PC-9 (cell line): ENCODE data around the gene GPI. TPM values are rescaled to one million over a fixed set of nuclear protein-coding genes. Genes with fewer than 3 reads are reported as not detected.

Experiments used
- BruUV-seq: library from RNA; stranded (reverse); fragments of 400-500 nt; replicated peaks from 2 replicates; lab custom pipeline; 2021; lab: Mats Ljungman, UMichigan
- CTCF ChIA-PET: fragments of 300-600 bp; sonication (Branson Sonifier 250); formaldehyde crosslinking; loops from one replicate; lab custom pipeline; 2022; ENCODE audit warnings: antibody characterized with exemption; lab: Charles Lee
- POLR2A ChIA-PET: fragments of 300-600 bp; sonication (Branson Sonifier 250); formaldehyde crosslinking; loops from one replicate; lab custom pipeline; 2022; ENCODE audit warnings: antibody characterized with exemption; ENCODE audit not compliant: unreplicated experiment; lab: Charles Lee
- DNase-seq, 2 experiments: peaks; one replicate each; pipeline versions ENCODE4 v3.0.0 to v3.0.0-alpha.2; 2015 to 2022; ENCODE audit warnings: mixed read lengths in 1 of 2
- H2AFZ ChIP-seq: fragments of 200-600 bp; sonication (generic); 2 replicates; pipeline ENCODE4 v1.8.1; 2017; ENCODE audit warnings: antibody characterized with exemption
- H3F3A ChIP-seq: fragments of 200-600 bp; sonication (generic); 2 replicates; pipeline ENCODE4 v1.8.1; 2017; ENCODE audit warnings: antibody characterized with exemption, mild to moderate bottlenecking, low read depth; ENCODE audit not compliant: insufficient read depth
- H3K27ac ChIP-seq: fragments of 200-600 bp; sonication (generic); 2 replicates; pipeline ENCODE4 v1.6.1; 2016; ENCODE audit warnings: mixed run types
- H3K27me3 ChIP-seq: fragments of 200-600 bp; sonication (generic); 2 replicates; pipeline ENCODE4 v1.6.1; 2016; ENCODE audit warnings: low read depth, mixed run types; ENCODE audit not compliant: insufficient read depth
- H3K36me3 ChIP-seq: fragments of 200-600 bp; sonication (generic); 2 replicates; pipeline ENCODE4 v1.6.1; 2016; ENCODE audit warnings: low read depth, mixed run types
- H3K4me1 ChIP-seq: fragments of 200-600 bp; sonication (generic); replicated peaks from 2 replicates; pipeline ENCODE4 v1.6.1; 2016; ENCODE audit warnings: mixed run types; ENCODE audit not compliant: insufficient read depth
- H3K4me2 ChIP-seq: fragments of 200-600 bp; sonication (generic); 2 replicates; pipeline ENCODE4 v1.6.1; 2017; ENCODE audit warnings: mixed run types
- H3K4me3 ChIP-seq: fragments of 200-600 bp; sonication (generic); 2 replicates; pipeline ENCODE4 v1.6.1; 2016; ENCODE audit warnings: mixed run types
- H3K79me2 ChIP-seq: fragments of 200-600 bp; sonication (generic); 2 replicates; pipeline ENCODE4 v1.6.1; 2017; ENCODE audit warnings: low read depth, mixed run types
- H3K9me2 ChIP-seq: fragments of 200-600 bp; sonication (generic); 2 replicates; pipeline ENCODE4 v1.8.1; 2017; ENCODE audit warnings: mild to moderate bottlenecking; ENCODE audit not compliant: insufficient read depth
- H3K9me3 ChIP-seq: fragments of 200-600 bp; sonication (generic); 2 replicates; pipeline ENCODE4 v1.8.1; 2016; ENCODE audit warnings: low read depth; ENCODE audit not compliant: insufficient read depth
- H4K20me1 ChIP-seq: fragments of 200-600 bp; sonication (generic); 2 replicates; pipeline ENCODE4 v1.8.1; 2017; ENCODE audit not compliant: insufficient read depth
- EZH2 ChIP-seq: fragments of 200-600 bp; sonication (generic); IDR thresholded peaks from 2 replicates; pipeline ENCODE4 v1.8.0; 2017; ENCODE audit warnings: antibody characterized with exemption, low read depth
- intact Hi-C: fragments of 100-400 bp; cut with micrococcal nuclease; formaldehyde crosslinking; loops from one replicate; pipeline ENCODE4 v1.10.0; 2022; ENCODE audit not compliant: unreplicated experiment
- total RNA-seq: library from RNA; stranded (reverse); gene quantifications from 2 replicates; pipeline ENCODE4 v1.2.3, GENCODE V29; 2021
- TF ChIP-seq, protein P1 (sequence below): fragments of 200-600 bp; sonication (generic); conservative IDR thresholded peaks from 2 replicates; pipeline ENCODE4 v1.6.1; 2017; ENCODE audit warnings: mixed run types, antibody characterized with exemption, mild to moderate bottlenecking, moderate library complexity

GPI gene
- total RNA-seq, 1 experiment from 2014 or later = 522 TPM

DNA sequence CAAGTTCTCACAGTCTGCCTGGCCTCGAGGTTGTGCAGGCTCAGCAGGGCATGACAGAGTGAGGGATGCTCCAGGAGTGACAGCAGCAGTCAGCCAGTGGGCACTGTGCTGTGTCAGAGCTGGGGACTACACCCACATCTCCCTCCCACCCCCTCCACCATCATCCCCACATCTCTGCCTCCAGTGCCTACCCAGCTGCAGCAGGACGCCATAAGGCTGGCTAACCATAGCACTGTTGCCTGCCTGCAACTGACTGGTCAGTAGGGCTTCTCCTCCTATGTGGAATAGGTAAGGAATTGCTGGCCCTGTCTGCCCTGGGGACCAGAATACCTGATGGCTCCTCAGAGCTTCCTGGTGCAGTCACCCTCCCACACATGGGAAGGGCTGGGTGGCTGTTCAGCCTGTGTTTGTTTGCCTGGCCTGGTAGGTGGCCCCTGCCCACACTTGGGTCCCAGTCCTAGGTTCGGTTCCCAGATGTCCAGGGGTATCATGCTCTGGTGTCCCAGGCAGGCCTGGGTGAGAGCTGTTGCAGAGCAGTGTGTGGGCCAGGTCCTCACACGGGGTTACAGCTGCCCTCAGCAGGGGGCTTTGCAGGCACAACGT, 15.7 kb downstream of the GPI start:
- Histone ChIP-seq H3K79me2 (no peaks in the 10 kb centered on the region), H3F3A (no peaks in the 10 kb centered on the region), H3K27me3 (no peaks in the 10 kb centered on the region), H2AFZ (no peak overlapping the region), H3K9me3 (no peaks in the 10 kb centered on the region), H3K4me1 (no peaks in the 10 kb centered on the region), H4K20me1 (no peaks in the 10 kb centered on the region), H3K4me3 (no peak overlapping the region), H3K27ac (no peak overlapping the region), H3K36me3 (peaks cover 36% of the 10 kb centered on the region), H3K9me2 (no peaks in the 10 kb centered on the region), H3K4me2 (no peak overlapping the region)
- intact Hi-C loops = no loop called here
- no peak for DNase-seq
- CTCF ChIA-PET = no interaction called here
- POLR2A ChIA-PET = no interaction called here
- no TSS peak for BruUV-seq
- TF ChIP-seq, protein P1, sequence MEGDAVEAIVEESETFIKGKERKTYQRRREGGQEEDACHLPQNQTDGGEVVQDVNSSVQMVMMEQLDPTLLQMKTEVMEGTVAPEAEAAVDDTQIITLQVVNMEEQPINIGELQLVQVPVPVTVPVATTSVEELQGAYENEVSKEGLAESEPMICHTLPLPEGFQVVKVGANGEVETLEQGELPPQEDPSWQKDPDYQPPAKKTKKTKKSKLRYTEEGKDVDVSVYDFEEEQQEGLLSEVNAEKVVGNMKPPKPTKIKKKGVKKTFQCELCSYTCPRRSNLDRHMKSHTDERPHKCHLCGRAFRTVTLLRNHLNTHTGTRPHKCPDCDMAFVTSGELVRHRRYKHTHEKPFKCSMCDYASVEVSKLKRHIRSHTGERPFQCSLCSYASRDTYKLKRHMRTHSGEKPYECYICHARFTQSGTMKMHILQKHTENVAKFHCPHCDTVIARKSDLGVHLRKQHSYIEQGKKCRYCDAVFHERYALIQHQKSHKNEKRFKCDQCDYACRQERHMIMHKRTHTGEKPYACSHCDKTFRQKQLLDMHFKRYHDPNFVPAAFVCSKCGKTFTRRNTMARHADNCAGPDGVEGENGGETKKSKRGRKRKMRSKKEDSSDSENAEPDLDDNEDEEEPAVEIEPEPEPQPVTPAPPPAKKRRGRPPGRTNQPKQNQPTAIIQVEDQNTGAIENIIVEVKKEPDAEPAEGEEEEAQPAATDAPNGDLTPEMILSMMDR = no peak
- no peak for TF ChIP-seq EZH2

DNA sequence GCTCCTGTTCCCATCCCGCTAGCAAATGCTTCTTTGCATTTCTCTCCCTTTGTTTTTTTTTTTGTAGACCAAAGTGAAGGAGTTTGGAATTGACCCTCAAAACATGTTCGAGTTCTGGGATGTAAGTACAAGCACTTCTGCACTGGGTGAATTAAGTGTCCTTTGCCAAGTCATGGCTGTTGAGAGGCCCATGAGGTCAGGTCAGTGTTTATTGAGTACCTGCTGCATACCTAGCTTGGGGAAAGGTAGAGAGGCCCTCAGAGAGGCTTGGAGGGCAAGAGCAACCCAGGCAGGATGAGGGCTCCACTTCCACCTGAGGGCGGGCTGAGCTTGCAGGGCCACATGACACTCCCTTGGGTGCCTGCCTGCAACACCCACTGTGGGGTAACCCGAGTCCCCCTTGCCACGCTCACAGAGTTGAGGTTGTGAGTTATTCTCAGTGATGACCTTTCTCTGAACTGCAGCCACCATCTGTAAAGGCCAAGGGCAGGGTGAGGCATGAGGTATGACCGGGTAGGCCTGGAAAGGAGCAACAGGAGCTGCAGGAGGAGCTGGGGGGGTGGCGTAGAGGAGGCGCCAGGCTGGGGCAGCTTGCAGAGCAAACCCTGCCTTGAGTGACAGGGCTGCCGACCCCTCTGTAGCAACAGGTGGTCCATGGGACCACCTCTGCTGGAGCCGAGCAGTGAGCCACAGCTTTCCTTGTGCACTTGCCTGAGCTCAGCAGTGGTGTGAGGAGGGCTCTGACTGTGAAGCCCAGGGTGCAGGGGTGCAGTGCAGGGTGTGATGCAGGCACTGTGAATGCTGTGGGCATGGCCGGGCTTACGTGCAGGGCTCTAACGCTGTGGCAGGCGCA, 16.6 kb downstream of the GPI start:
- no TSS peak for BruUV-seq
- no peak overlapping the region for H3K4me3 ChIP-seq
- no peak overlapping the region for H3K4me2 ChIP-seq
- POLR2A ChIA-PET = no interaction called here
- intact Hi-C loops = no loop called here
- no peaks in the 10 kb centered on the region for H3K79me2 ChIP-seq
- no peaks in the 10 kb centered on the region for H3K4me1 ChIP-seq
- H4K20me1 ChIP-seq = no peaks in the 10 kb centered on the region
- TF ChIP-seq, protein P1 = no peak
- TF ChIP-seq EZH2 = no peak
- no peaks in the 10 kb centered on the region for H3K27me3 ChIP-seq
- peaks cover 31% of the 10 kb centered on the region for H3K36me3 ChIP-seq
- no peaks in the 10 kb centered on the region for H3K9me3 ChIP-seq
- no peak overlapping the region for H3K27ac ChIP-seq
- H3F3A ChIP-seq = no peaks in the 10 kb centered on the region
- no peaks in the 10 kb centered on the region for H3K9me2 ChIP-seq
- DNase-seq = no peak
- CTCF ChIA-PET = no interaction called here
- no peak overlapping the region for H2AFZ ChIP-seq

DNA sequence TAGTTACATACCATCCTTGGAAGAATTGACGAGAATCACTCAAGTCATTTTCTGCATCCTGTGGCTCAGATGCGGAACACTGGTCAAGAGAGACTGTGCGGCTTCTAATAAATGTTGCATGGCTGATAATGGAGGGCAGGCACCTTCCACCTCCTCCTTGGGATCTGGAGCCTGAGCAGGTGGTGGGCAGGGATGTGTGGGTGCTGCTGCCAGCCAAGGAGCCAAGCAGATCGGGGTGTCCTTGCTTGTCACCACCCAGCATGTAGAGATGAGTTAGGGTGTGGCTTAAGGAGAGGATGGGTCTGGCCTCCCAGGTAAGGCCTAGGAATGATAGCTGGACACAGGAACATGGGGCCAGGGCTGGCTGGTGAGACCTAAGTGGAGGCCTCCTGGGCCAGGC, 17.5 kb downstream of the GPI start:
- no peaks in the 10 kb centered on the region for H3F3A ChIP-seq
- H3K27ac ChIP-seq = no peak overlapping the region
- no TSS peak for BruUV-seq
- no peaks in the 10 kb centered on the region for H3K79me2 ChIP-seq
- CTCF ChIA-PET = no interaction called here
- no peaks in the 10 kb centered on the region; the same call in 1 of the 2 replicates for H4K20me1 ChIP-seq
- POLR2A ChIA-PET = no interaction called here
- H3K9me2 ChIP-seq = no peaks in the 10 kb centered on the region
- intact Hi-C loops = no loop called here
- peaks cover 29% of the 10 kb centered on the region for H3K36me3 ChIP-seq
- no peaks in the 10 kb centered on the region for H3K9me3 ChIP-seq
- TF ChIP-seq, protein P1 = no peak
- TF ChIP-seq EZH2 = no peak
- H3K27me3 ChIP-seq = no peaks in the 10 kb centered on the region
- H3K4me2 ChIP-seq = no peak overlapping the region
- no peaks in the 10 kb centered on the region for H3K4me1 ChIP-seq
- no peak for DNase-seq
- H3K4me3 ChIP-seq = no peak overlapping the region
- no peak overlapping the region for H2AFZ ChIP-seq
